ENCODE measurements around the gene AQP12B.

DNA sequence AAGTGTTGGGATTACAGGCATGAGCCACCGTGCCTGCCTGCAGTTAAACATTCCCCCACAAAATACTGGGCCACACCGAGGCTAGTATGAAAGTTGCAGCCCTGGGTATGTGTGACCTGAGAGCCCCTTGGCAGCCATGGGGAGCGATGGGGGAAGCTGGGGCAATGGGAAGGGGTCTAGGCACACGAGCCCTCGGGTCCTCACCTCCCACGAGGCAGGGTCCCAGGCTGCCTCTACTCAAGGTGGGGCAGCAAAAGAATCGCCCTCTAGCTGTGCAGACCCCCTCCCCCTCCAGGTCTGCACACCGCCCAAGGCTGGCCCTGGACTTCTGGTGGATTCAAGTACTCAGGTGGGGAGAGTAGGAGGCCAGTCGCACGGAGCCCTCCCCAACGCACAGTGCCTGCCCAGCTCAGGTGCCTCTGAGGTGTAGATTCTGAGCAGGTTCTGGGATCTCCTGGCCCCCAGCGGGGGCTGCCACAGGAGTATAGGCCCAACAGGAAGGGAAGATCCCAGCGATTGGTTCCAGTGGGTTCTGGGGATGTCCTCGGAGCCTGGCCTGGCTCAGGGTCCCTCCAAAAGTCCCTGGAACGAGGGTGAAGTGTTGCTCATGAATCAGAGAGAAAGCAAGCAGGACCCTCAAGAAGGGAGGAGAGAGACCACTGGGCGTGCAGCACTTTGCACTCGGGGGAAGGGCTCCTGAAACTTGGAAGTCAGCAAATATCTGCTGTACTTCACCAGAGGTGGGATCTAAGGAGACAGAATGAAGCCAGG, 54.8 kb downstream of the AQP12B start:
- TF ChIP-seq, protein P1, sequence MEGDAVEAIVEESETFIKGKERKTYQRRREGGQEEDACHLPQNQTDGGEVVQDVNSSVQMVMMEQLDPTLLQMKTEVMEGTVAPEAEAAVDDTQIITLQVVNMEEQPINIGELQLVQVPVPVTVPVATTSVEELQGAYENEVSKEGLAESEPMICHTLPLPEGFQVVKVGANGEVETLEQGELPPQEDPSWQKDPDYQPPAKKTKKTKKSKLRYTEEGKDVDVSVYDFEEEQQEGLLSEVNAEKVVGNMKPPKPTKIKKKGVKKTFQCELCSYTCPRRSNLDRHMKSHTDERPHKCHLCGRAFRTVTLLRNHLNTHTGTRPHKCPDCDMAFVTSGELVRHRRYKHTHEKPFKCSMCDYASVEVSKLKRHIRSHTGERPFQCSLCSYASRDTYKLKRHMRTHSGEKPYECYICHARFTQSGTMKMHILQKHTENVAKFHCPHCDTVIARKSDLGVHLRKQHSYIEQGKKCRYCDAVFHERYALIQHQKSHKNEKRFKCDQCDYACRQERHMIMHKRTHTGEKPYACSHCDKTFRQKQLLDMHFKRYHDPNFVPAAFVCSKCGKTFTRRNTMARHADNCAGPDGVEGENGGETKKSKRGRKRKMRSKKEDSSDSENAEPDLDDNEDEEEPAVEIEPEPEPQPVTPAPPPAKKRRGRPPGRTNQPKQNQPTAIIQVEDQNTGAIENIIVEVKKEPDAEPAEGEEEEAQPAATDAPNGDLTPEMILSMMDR (IDR thresholded peaks at IDR 0.05), result no peak
- TF ChIP-seq POLR2A (IDR thresholded peaks at IDR 0.05), result no peak

Measured in uterus (tissue), 2 donors.